ENCODE measurements around the gene GSK3A.

DNA sequence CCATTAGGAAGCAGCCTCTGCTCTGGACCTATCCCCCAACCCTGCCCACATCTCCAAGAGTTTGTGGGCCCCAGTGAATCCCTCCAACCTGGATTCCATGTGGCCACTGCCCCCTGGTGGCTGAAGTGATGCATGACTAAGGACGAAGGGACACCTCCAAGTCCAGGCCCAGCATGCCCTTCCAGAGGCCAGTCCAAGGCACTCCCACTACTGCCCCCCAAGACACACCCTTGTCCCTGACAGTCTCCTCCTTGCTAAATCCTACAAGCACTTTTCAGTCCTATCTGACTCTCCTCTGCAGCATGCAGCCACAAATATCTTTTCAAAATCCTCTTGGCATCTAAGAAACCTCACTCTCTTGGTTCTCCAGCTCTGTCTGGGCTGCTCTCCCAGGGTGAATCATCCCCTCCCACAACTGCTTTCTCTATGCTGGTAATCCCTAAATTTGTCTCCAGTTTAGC is 58.0 kb downstream of the GSK3A start:
- TF ChIP-seq POLR2AphosphoS5 (IDR thresholded peaks at IDR 0.05; ENCODE audit: low read depth, low read length) (no peak), POLR2A (IDR thresholded peaks at IDR 0.05; ENCODE audit: low read depth, low read length) (no peak), POU2F2 (IDR thresholded peaks at IDR 0.05; ENCODE audit: low read depth, low read length) (no peak), TAF1 (IDR thresholded peaks at IDR 0.05; ENCODE audit: low read depth, low read length) (no peak), SPI1 (IDR thresholded peaks at IDR 0.05; ENCODE audit: low read depth, low read length) (no peak), PAX5 (IDR thresholded peaks at IDR 0.05; ENCODE audit: insufficient read depth, low read length, severe bottlenecking) (peak; percentile 77)

Measured in GM12891 (cell line).